Mesothelial cell of epicardium (in vitro differentiated cells): ENCODE data around the gene ABCG1. TPM values are rescaled to one million over a fixed set of nuclear protein-coding genes. Genes with fewer than 3 reads are reported as not detected.

Source experiments
- DNase-seq, 2 experiments: peaks; one replicate each; pipeline ENCODE4 v3.0.0; 2021; ENCODE audit warnings: low spot score in 2 of 2; ENCODE audit not compliant: unreplicated experiment in 2 of 2
- H3K27ac Mint-ChIP-seq: 2 replicates; pipeline ENCODE4 v1.8.0; 2021; ENCODE audit warnings: mixed read lengths
- H3K27me3 Mint-ChIP-seq: 2 replicates; pipeline ENCODE4 v1.8.0; 2021; ENCODE audit warnings: low read depth, mixed read lengths
- H3K36me3 Mint-ChIP-seq: 2 replicates; pipeline ENCODE4 v1.8.0; 2021; ENCODE audit warnings: mixed read lengths
- H3K4me1 Mint-ChIP-seq: 2 replicates; pipeline ENCODE4 v1.8.0; 2021; ENCODE audit warnings: mixed read lengths
- H3K4me3 Mint-ChIP-seq: 2 replicates; pipeline ENCODE4 v1.8.0; 2021; ENCODE audit warnings: mild to moderate bottlenecking, moderate library complexity, mixed read lengths
- H3K9me3 Mint-ChIP-seq: 2 replicates; pipeline ENCODE4 v1.8.0; 2021; ENCODE audit warnings: mixed read lengths
- total RNA-seq: library from RNA; stranded (reverse); gene quantifications from 3 replicates; pipeline ENCODE4 v1.2.1, GENCODE V29; 2021
- TF ChIP-seq, protein P1 (sequence below): fragments of 200-600 bp; sonication (generic); IDR thresholded peaks from one replicate; pipeline ENCODE4 v1.5.0; 2021; ENCODE audit warnings: antibody characterized with exemption; ENCODE audit not compliant: unreplicated experiment

Gene ABCG1
- total RNA-seq, 1 donor from 2014 or later: 4.4 TPM

DNA sequence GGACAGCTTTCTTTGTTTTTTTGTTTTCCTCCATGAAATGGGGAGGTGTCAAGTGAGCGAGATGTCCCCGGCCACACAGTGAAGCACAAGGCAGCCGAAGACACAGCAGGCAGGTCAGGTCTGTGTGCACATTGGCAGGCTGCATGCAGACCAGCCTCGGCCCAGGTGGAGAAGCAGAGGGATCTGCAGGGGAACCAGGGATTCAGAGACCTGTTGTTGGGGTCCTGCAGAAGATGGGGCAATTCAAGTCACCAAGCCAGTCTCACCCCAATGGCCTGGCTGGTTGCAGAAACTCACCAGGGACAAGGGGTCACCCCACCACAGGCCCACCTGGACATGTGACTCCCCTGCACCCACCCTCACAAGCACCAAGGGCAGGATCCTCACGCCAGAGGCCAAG, 4.0 kb upstream of the ABCG1 start:
- Mint-ChIP-seq H3K27ac (no peak overlapping the region), H3K4me1 (peaks cover 15% of the 10 kb centered on the region), H3K9me3 (peaks cover 15% of the 10 kb centered on the region), H3K36me3 (no peaks in the 10 kb centered on the region), H3K27me3 (peaks cover 55% of the 10 kb centered on the region), H3K4me3 (no peak overlapping the region)
- TF ChIP-seq, protein P1, sequence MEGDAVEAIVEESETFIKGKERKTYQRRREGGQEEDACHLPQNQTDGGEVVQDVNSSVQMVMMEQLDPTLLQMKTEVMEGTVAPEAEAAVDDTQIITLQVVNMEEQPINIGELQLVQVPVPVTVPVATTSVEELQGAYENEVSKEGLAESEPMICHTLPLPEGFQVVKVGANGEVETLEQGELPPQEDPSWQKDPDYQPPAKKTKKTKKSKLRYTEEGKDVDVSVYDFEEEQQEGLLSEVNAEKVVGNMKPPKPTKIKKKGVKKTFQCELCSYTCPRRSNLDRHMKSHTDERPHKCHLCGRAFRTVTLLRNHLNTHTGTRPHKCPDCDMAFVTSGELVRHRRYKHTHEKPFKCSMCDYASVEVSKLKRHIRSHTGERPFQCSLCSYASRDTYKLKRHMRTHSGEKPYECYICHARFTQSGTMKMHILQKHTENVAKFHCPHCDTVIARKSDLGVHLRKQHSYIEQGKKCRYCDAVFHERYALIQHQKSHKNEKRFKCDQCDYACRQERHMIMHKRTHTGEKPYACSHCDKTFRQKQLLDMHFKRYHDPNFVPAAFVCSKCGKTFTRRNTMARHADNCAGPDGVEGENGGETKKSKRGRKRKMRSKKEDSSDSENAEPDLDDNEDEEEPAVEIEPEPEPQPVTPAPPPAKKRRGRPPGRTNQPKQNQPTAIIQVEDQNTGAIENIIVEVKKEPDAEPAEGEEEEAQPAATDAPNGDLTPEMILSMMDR: no peak
- no peak for DNase-seq

DNA sequence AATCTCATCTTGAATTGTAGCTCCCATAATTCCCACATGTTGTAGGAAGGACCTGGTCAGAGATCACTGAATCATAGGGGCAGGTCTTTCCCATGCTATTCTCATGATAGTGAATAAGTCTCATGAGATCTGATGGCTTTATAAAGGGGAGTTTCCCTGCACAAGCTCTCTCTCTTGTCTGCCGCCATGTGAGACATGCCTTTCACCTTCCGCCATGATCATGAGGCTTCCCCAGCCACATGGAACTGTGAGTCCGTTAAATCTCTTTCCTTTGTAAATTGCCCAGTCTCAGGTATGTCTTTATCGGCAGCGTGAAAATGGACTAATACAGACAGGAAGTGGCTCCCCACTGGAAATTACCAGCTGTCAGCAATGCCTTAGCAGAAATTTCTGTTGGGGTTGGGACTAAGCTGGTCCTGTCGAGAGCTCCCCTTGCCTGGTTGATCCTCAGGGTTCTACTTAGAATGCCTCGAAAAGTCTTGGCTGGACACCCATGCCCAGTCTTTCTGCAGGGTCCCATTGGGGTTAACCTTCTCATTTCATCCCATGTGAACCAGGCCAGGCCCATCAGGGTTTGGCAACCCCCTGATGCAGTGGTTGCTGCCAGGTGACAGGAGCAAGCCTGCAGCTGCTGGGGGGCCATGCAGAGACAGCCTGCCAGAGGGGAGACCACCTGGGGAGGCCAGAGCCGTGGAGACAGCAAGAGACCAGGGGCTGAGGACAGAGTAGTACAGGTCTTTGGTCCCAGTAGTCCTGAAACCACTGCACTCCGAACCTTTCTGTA, 2.8 kb upstream of the ABCG1 start:
- Mint-ChIP-seq H3K27ac (no peak overlapping the region), H3K36me3 (no peaks in the 10 kb centered on the region), H3K4me1 (peaks cover 13% of the 10 kb centered on the region), H3K4me3 (no peak overlapping the region), H3K9me3 (peaks cover 15% of the 10 kb centered on the region), H3K27me3 (peaks cover 64% of the 10 kb centered on the region)
- TF ChIP-seq, protein P1: no peak
- DNase-seq: no peak

DNA sequence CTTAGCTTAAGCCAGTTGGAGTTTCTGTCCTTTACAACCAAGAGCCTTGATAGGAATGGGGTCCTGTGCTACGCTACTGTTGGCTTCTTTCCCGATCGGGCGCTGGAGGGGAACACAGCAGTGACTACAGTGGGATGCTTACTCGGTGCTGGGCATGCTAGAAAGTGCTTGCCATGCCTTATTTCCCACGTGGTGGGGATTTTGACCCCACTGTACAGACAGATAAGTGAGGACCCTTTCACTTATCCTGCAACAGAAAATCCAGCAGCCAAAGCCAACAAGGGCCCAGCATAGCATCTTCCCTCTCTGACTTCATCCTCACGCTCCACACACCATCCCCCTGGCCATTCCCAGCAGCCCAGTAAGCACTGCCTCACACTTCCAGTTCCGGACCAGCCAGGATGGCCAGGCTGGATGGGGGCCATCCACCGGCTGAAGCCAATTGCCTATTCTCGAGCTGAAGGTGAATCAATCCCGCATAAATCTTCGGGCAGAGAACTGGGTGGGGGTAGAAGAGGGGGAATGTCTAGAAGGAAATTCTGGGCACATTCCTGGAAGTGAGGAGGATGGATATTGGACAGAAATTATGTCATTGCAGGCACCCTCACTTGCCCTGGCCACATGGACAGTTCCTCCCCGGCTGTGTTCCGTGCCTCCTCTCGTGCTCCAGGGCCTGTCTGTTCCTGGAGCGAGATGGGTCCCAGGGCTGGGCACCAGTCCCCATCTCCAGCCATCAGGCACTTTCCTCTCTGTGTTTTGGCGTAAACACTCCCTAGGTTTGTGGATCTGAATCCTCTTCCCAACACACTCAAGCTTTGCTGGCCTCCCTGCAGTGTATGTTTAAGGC, 2.0 kb upstream of the ABCG1 start:
- Mint-ChIP-seq H3K4me3 (peak overlapping the region; percentile 38), H3K27me3 (peaks cover 71% of the 10 kb centered on the region), H3K27ac (no peak overlapping the region), H3K36me3 (no peaks in the 10 kb centered on the region), H3K9me3 (peaks cover 14% of the 10 kb centered on the region), H3K4me1 (peaks cover 10% of the 10 kb centered on the region)
- no peak for DNase-seq
- TF ChIP-seq, protein P1: no peak

DNA sequence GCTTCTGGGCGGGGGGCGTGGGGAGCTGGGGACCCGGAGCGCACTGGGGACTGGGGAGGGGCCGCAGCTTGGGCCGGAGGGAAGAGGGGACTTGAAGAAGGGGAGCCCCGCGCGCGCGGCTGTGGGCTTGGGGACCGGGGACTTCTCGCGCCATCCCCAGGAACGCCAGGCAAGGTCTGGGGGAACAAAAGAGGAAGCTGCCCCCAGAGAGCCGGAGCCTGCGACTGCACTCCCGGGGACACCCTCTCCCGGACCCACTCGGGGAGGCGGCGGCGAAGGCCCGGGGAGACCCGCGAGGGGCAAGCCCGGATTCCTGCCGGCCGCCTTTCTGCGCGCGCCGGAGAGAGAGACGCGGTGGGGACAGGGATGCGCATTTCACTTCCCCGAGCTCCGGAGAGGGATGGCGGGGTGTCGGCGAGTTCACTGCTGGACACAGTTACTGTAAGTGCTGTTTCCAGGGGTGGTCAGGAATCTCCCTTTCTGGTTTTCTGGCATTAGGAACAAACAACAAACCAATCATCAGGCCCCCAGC, 732 bp downstream of the ABCG1 start:
- Mint-ChIP-seq H3K27me3 (peaks cover 77% of the 10 kb centered on the region), H3K27ac (no peak overlapping the region), H3K4me1 (peaks cover 10% of the 10 kb centered on the region), H3K36me3 (no peaks in the 10 kb centered on the region), H3K9me3 (peaks cover 10% of the 10 kb centered on the region), H3K4me3 (peak overlapping the region; percentile 74)
- DNase-seq: peak in 1 of 2 experiments; percentile 52
- TF ChIP-seq, protein P1: no peak

DNA sequence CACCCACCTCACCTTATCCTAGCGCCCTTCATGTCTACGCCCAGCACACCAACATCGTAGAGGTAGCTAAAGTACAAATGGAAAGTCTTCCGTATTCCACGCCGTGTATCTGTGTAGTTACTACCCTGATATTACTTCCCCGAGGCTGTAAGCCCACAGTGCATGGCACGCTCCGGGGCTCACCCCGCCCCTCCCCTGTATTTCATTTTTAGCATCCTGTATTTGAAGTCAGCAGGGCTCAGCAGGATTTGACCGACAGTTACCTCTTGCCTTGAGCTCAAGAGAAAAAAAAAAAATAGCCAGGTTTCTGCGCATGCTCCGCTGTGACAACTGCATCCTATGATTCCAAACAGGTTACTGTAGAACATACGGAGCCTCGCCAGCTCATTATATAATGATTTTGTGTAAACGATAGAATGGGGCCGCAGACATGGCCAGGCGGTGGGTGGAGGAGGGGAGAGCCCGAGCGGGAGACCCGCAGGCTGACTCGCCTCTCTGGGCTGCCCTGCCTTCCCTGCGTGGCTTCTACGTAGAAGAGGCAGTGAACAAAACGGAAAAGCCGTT, 1.3 kb downstream of the ABCG1 start:
- peaks cover 10% of the 10 kb centered on the region for H3K4me1 Mint-ChIP-seq
- H3K36me3 Mint-ChIP-seq: no peaks in the 10 kb centered on the region
- H3K27ac Mint-ChIP-seq: no peak overlapping the region
- peak in 1 of 2 experiments; percentile 62 for DNase-seq
- TF ChIP-seq, protein P1: no peak
- peak overlapping the region; percentile 74 for H3K4me3 Mint-ChIP-seq
- H3K27me3 Mint-ChIP-seq: peaks cover 81% of the 10 kb centered on the region
- H3K9me3 Mint-ChIP-seq: peaks cover 9% of the 10 kb centered on the region
